Esophagus squamous epithelium (tissue), 5 donors: ENCODE results near the gene CWC27. TPM values are rescaled to one million over a fixed set of nuclear protein-coding genes. Genes with fewer than 3 reads are reported as not detected.

Experiments
- DNase-seq: peaks from one replicate; lab custom pipeline; 2025; lab: John Stamatoyannopoulos, UW
- H3K27ac ChIP-seq, 4 donors: fragments of 200-600 bp; sonication (generic); one replicate each; pipeline ENCODE4 v1.5.1; 2016 to 2019; ENCODE audit warnings: mild to moderate bottlenecking in 1 of 4
- H3K27me3 ChIP-seq, 4 donors: fragments of 200-600 bp; sonication (generic); 1 replicate in 3 of 4; 2 replicates in 1 of 4; pipeline versions ENCODE4 v1.5.1 to v1.6.0; 2017 to 2021; ENCODE audit warnings: antibody characterized with exemption in 1 of 4
- H3K36me3 ChIP-seq, 3 donors: fragments of 200-600 bp; sonication (generic); one replicate each; pipeline ENCODE4 v1.5.1; 2016 to 2019
- H3K4me1 ChIP-seq, 3 donors: fragments of 200-600 bp; sonication (generic); one replicate each; pipeline ENCODE4 v1.5.1; 2017 to 2019
- H3K4me3 ChIP-seq, 4 donors: fragments of 200-600 bp; sonication (generic); 1 replicate in 3 of 4; 2 replicates in 1 of 4; pipeline ENCODE4 v1.5.1; 2016 to 2019; ENCODE audit warnings: mild to moderate bottlenecking in 2 of 4, moderate library complexity in 1 of 4
- H3K9me3 ChIP-seq, 3 donors: fragments of 200-600 bp; sonication (generic); one replicate each; pipeline ENCODE4 v1.5.1; 2016 to 2019
- POLR2A ChIP-seq, 4 donors: fragments of 450-650 bp; IDR thresholded peaks; one replicate each; pipeline ENCODE4 v1.6.1; 2017; ENCODE audit warnings: antibody characterized with exemption in 4 of 4, mild to moderate bottlenecking in 4 of 4, moderate library complexity in 3 of 4
- WGBS, 2 donors: methylation state at CpG; one replicate each; pipeline ENCODE4 v1.1.5; 2018; 5-methylcytosine and 5-hydroxymethylcytosine counted together
- intact Hi-C: fragments of 100-400 bp; cut with DNase I; formaldehyde crosslinking; loops from one replicate; pipeline ENCODE4 v1.15.0; 2022
- total RNA-seq, 4 donors: library from RNA; depleted of rRNA; stranded (reverse); fragments of >200 nt; gene quantifications; one replicate each; pipeline ENCODE4 v1.1.0, GENCODE V29; 2016
- TF ChIP-seq, protein P1 (sequence below), 6 experiments: fragments of 450-650 bp in 4 of 6; fragments of 200-600 bp in 2 of 6; sonication (generic) in 2 of 6; IDR thresholded peaks; one replicate each; pipeline ENCODE4 v1.5.1; 2016 to 2019; ENCODE audit warnings: antibody characterized with exemption in 6 of 6, mild to moderate bottlenecking in 4 of 6, moderate library complexity in 4 of 6
- donor health status: DM: yes; HTN: yes; CAD: no.

Gene CWC27
- total RNA-seq, 4 donors from 2014 or later, result 9.9 to 15.6 (median 12.1) TPM

DNA sequence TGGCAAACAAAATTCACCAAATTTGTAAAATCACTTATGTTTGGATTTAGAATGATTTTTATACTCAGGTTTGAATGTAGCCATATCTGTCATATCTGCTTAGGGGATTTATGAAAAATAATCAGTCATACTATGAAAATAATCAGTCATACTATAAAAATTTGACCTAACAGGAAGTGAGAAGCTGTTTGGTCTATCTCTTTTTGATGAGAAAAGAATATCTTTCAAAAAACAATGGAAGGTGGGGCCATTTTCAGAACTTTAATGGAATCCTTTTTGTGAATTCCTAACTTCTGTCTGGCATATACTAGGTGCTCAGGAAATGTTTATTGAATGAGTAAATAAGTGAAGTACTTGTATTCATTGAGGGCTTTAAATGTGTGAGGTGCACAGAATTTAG, 70.1 kb downstream of the CWC27 start:
- intact Hi-C loops, result no loop called here

DNA sequence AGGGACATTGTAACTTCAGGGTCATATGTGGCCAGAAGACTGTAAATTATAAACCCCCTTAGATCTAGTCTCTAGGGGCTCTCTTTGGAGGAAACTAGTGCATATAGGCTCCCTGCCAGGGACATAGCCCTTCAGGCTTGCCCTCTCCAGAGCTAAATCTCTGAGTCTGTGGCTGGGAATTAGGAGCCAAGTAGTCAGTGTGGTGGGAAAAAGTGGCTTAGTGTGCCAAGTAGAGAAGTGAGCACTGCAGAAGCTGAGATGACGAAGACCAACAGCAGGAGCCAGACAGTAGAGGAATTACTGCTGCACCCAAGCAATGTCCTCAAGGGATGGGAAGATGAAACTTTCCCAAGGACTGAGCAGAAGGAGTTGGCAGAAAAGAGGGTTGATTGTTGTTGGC, 71.2 kb downstream of the CWC27 start:
- no peak for DNase-seq
- TF ChIP-seq, protein P1, sequence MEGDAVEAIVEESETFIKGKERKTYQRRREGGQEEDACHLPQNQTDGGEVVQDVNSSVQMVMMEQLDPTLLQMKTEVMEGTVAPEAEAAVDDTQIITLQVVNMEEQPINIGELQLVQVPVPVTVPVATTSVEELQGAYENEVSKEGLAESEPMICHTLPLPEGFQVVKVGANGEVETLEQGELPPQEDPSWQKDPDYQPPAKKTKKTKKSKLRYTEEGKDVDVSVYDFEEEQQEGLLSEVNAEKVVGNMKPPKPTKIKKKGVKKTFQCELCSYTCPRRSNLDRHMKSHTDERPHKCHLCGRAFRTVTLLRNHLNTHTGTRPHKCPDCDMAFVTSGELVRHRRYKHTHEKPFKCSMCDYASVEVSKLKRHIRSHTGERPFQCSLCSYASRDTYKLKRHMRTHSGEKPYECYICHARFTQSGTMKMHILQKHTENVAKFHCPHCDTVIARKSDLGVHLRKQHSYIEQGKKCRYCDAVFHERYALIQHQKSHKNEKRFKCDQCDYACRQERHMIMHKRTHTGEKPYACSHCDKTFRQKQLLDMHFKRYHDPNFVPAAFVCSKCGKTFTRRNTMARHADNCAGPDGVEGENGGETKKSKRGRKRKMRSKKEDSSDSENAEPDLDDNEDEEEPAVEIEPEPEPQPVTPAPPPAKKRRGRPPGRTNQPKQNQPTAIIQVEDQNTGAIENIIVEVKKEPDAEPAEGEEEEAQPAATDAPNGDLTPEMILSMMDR (IDR thresholded peaks at IDR 0.05), result no peak
- TF ChIP-seq POLR2A (IDR thresholded peaks at IDR 0.05), result no peak
- Histone ChIP-seq H3K9me3 (peaks cover 0 to 7% (median 0%) of the 10 kb centered on the region in 3 donors), H3K27ac (no peak overlapping the region), H3K4me3 (no peak overlapping the region), H3K36me3 (peaks cover 0 to 27% (median 0%) of the 10 kb centered on the region in 3 donors), H3K27me3 (no peaks in the 10 kb centered on the region), H3K4me1 (peaks cover 0 to 36% (median 13%) of the 10 kb centered on the region in 3 donors)
- intact Hi-C loops, result no loop called here
- 40 to 90% methylated on average over 1 of the region's 1 CpG for WGBS, 2 donors

More for the DNA sequence above, 70.1 kb downstream of the CWC27 start:
- Histone ChIP-seq H3K4me3 (no peak overlapping the region), H3K4me1 (peaks cover 0 to 45% (median 20%) of the 10 kb centered on the region in 3 donors), H3K36me3 (peaks cover 0 to 17% (median 0%) of the 10 kb centered on the region in 3 donors), H3K9me3 (no peaks in the 10 kb centered on the region), H3K27ac (peak overlapping the region in 1 of 4 donors; percentile 43), H3K27me3 (no peaks in the 10 kb centered on the region)
- DNase-seq, result no peak
- TF ChIP-seq, protein P1 (IDR thresholded peaks at IDR 0.05), result no peak

DNA sequence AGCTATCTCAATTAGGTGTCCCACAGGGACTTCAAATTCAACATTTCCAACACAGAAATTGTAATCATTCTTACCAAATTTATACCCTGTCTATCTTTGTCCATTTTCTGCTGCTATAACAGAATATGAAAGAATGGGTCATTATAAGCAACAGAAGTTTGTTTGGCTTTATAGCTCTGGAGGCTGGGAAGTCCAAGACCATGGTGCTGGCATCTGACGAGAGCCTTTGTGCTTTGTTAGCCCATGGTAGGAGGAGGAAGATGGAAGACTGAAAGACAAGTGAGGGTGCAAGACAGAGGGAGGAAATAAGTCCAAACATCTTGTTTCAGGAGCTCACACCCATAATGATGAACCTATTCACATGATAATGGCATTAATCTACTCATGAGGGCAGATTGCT, 72.2 kb downstream of the CWC27 start:
- intact Hi-C loops, result no loop called here

DNA sequence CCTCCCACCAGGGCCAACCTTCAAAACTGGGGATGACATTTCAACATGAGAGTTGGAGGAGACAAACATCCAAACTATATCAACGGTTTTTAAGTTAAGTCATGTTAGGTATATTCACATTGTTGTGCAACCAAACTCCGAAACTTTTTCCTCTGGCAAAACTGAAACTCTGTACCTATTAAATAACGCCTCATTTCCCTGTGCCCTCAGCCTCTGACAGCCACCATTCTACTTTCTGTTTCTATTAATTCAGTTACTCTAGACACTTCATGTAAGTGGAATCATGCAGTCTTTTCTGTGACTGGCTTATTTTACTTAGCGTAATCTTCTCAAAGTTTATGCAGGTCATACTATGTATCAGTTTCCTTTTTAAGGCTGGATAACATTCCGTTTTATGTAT, 85.0 kb downstream of the CWC27 start:
- WGBS, 2 donors, result 90 to 97% methylated on average over 5 of the region's 5 CpGs
- Histone ChIP-seq H3K4me3 (no peak overlapping the region), H3K4me1 (no peaks in the 10 kb centered on the region), H3K36me3 (no peaks in the 10 kb centered on the region), H3K27ac (no peak overlapping the region), H3K27me3 (no peaks in the 10 kb centered on the region), H3K9me3 (no peaks in the 10 kb centered on the region)
- no peak for DNase-seq
- intact Hi-C loops, result no loop called here
- TF ChIP-seq POLR2A (IDR thresholded peaks at IDR 0.05), result no peak
- TF ChIP-seq, protein P1 (IDR thresholded peaks at IDR 0.05), result no peak

More for the DNA sequence above, 72.2 kb downstream of the CWC27 start:
- Histone ChIP-seq H3K36me3 (peaks cover 0 to 33% (median 0%) of the 10 kb centered on the region in 3 donors), H3K27ac (no peak overlapping the region), H3K4me3 (no peak overlapping the region), H3K4me1 (peaks cover 0 to 26% (median 9%) of the 10 kb centered on the region in 3 donors), H3K9me3 (peaks cover 0 to 16% (median 0%) of the 10 kb centered on the region in 3 donors), H3K27me3 (no peaks in the 10 kb centered on the region)
- no peak for DNase-seq
- 94 to 100% methylated on average over 1 of the region's 1 CpG for WGBS, 2 donors
- TF ChIP-seq POLR2A (IDR thresholded peaks at IDR 0.05), result no peak
- TF ChIP-seq, protein P1 (IDR thresholded peaks at IDR 0.05), result no peak

DNA sequence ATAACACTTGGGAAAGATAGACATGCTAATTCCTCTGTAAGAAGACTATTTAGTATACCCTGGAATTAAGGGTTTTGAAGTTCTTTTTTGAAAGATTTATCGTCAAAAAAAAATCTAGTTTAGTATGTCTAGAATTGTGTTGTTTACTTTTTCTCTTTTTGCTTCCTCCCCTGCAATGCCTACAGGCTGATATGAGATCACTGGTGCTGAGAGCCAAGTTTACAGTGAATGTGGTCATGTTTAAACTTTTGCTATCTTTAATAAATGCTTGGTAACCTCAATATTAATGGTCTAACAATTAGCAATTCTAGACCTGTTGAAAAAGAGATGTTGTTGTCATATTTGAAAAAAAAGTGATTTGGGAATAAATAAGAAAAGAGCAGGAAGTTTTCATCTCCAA, 86.1 kb downstream of the CWC27 start:
- H3K36me3 ChIP-seq, result no peaks in the 10 kb centered on the region
- no peak for TF ChIP-seq POLR2A (IDR thresholded peaks at IDR 0.05)
- TF ChIP-seq, protein P1 (IDR thresholded peaks at IDR 0.05), result no peak
- H3K4me1 ChIP-seq, result no peaks in the 10 kb centered on the region
- H3K4me3 ChIP-seq, result no peak overlapping the region
- WGBS, 2 donors, result 37 to 48% methylated on average over 1 of the region's 1 CpG
- H3K27me3 ChIP-seq, result no peaks in the 10 kb centered on the region
- DNase-seq, result no peak
- H3K27ac ChIP-seq, result no peak overlapping the region
- intact Hi-C loops, result no loop called here
- H3K9me3 ChIP-seq, result no peaks in the 10 kb centered on the region
